Keratinocyte (primary cell): ENCODE measurements around the gene CDC42SE2. TPM values are rescaled to one million over a fixed set of nuclear protein-coding genes. Genes with fewer than 3 reads are reported as not detected.
"Not testable (repeated sequence)": the region's sequence is repeated elsewhere in the genome, so short reads cannot be mapped to it uniquely, and the experiment has no call there.

Source experiments
- DNase-seq: peaks from one replicate; pipeline ENCODE4 v3.0.0-alpha.2; 2011; ENCODE audit warnings: low read depth, missing footprints, low spot score
- FAIRE-seq: peaks from 2 replicates; lab custom pipeline; 2011; peaks lifted over from hg19 to GRCh38; lab: Jason Lieb, UNC
- H2AFZ ChIP-seq: 2 replicates; pipeline ENCODE4 v1.6.0; 2012; ENCODE audit warnings: low read length, control low read depth, inconsistent platforms; ENCODE audit not compliant: control insufficient read depth
- H3K27ac ChIP-seq: 2 replicates; pipeline ENCODE4 v1.5.1; 2011; ENCODE audit warnings: low read length; ENCODE audit not compliant: control insufficient read depth, insufficient read depth
- H3K27me3 ChIP-seq: 3 replicates; pipeline ENCODE4 v1.6.0; 2011; ENCODE audit warnings: low read length; ENCODE audit not compliant: control insufficient read depth, insufficient read depth; ENCODE audit errors: extremely low read depth
- H3K36me3 ChIP-seq, 2 experiments: 2 replicates in 1 of 2; 3 replicates in 1 of 2; pipeline ENCODE4 v1.5.1; 2011; ENCODE audit warnings: low read length in 2 of 2, mild to moderate bottlenecking in 1 of 2; ENCODE audit not compliant: control insufficient read depth in 2 of 2, insufficient read depth in 2 of 2; ENCODE audit errors: extremely low read depth in 1 of 2
- H3K4me1 ChIP-seq: 3 replicates; pipeline ENCODE4 v1.5.1; 2011; ENCODE audit warnings: low read length; ENCODE audit not compliant: control insufficient read depth, insufficient read depth; ENCODE audit errors: extremely low read depth
- H3K4me2 ChIP-seq: 3 replicates; pipeline ENCODE4 v1.6.0; 2011; ENCODE audit warnings: low read depth, low read length; ENCODE audit not compliant: control insufficient read depth, insufficient read depth; ENCODE audit errors: extremely low read depth
- H3K4me3 ChIP-seq, 3 experiments: fragments of 200-600 bp in 1 of 3; sonication (generic) in 1 of 3; 2 replicates in 2 of 3; 3 replicates in 1 of 3; pipeline ENCODE4 v1.5.1; 2011 to 2016; ENCODE audit warnings: low read length in 3 of 3, mild to moderate bottlenecking in 3 of 3, control low read depth in 2 of 3, inconsistent platforms in 1 of 3, low read depth in 1 of 3, mixed read lengths in 1 of 3, mixed run types in 1 of 3, moderate library complexity in 1 of 3; ENCODE audit not compliant: control insufficient read depth in 2 of 3, insufficient read depth in 2 of 3; ENCODE audit errors: extremely low read depth in 1 of 3
- H3K79me2 ChIP-seq: 2 replicates; pipeline ENCODE4 v1.6.0; 2012; ENCODE audit warnings: low read length; ENCODE audit not compliant: control insufficient read depth, insufficient read depth
- H3K9ac ChIP-seq: 3 replicates; pipeline ENCODE4 v1.6.0; 2011; ENCODE audit warnings: low read length; ENCODE audit not compliant: control insufficient read depth, insufficient read depth; ENCODE audit errors: extremely low read depth
- H3K9me1 ChIP-seq: 3 replicates; pipeline ENCODE4 v1.6.0; 2011; ENCODE audit warnings: low read length; ENCODE audit not compliant: control insufficient read depth, insufficient read depth; ENCODE audit errors: extremely low read depth
- H3K9me3 ChIP-seq: 2 replicates; pipeline ENCODE4 v1.5.1; 2012; ENCODE audit warnings: low read depth, low read length; ENCODE audit not compliant: control insufficient read depth
- H4K20me1 ChIP-seq: 3 replicates; pipeline ENCODE4 v1.6.0; 2011; ENCODE audit warnings: low read length; ENCODE audit not compliant: control insufficient read depth, insufficient read depth; ENCODE audit errors: extremely low read depth
- CTCF ChIP-seq, 3 experiments: IDR thresholded peaks in 1 of 3; conservative IDR thresholded peaks in 1 of 3; optimal IDR thresholded peaks in 1 of 3; 2 replicates in 2 of 3; 3 replicates in 1 of 3; pipeline versions ENCODE3 to v1.5.1; 2011; ENCODE audit warnings: low read length in 3 of 3, mild to moderate bottlenecking in 3 of 3, moderate library complexity in 2 of 3, control low read depth in 1 of 3, inconsistent platforms in 1 of 3; ENCODE audit not compliant: insufficient read depth in 2 of 3; ENCODE audit errors: extremely low read depth in 1 of 3
- EZH2 ChIP-seq: IDR thresholded peaks from one replicate; pipeline ENCODE4 v1.6.1; 2012; ENCODE audit warnings: inconsistent platforms, mild to moderate bottlenecking, low read length, moderate library complexity
- dilution Hi-C: fragments of 300-500 bp; cut with MboI; formaldehyde crosslinking; loops from one replicate; pipeline ENCODE4 v1.7.0; 2020; ENCODE audit warnings: low sequenced_read_pairs; ENCODE audit not compliant: extremely low pct_ligation_motif_present
- polyA plus RNA-seq, 5 experiments: library from polyadenylated mRNA; depleted of rRNA in 3 of 5; stranded (reverse) in 3 of 5; stranded (forward) in 1 of 5; unstranded in 1 of 5; fragments of >200 nt; gene quantifications; 1 replicate in 1 of 5; 2 replicates in 3 of 5; 3 replicates in 1 of 5; pipeline versions ENCODE4 v1.2.1 to v1.2.3, GENCODE V29; 2011 to 2012; ENCODE audit warnings: missing spikeins in 2 of 5, low read depth in 1 of 5, low replicate concordance in 1 of 5

CDC42SE2 gene
- polyA plus RNA-seq, 1 donor (not counting 4 experiments of a cell fraction or from before 2014, with no cell fraction given), result 32.5 TPM

GRCh38 chr5:131396630-131397273 lies 132.9 kb downstream of the CDC42SE2 start:
- dilution Hi-C loops, result no loop called here

GRCh38 chr5:131399007-131399406 lies 135.2 kb downstream of the CDC42SE2 start:
- H3K4me3 ChIP-seq, H3K4me1 ChIP-seq, H3K4me2 ChIP-seq, H2AFZ ChIP-seq, H3K27ac ChIP-seq, H3K27me3 ChIP-seq, H4K20me1 ChIP-seq, H3K9ac ChIP-seq, H3K9me3 ChIP-seq, H3K36me3 ChIP-seq, H3K79me2 ChIP-seq, H3K9me1 ChIP-seq, FAIRE-seq, dilution Hi-C loops, DNase-seq: not testable (repeated sequence)

More at GRCh38 chr5:131396630-131397273, 132.9 kb downstream of the CDC42SE2 start:
- Histone ChIP-seq H3K9me3 (no peaks in the 10 kb centered on the region), H3K4me3 (no peak overlapping the region), H3K4me1 (no peaks in the 10 kb centered on the region), H4K20me1 (no peaks in the 10 kb centered on the region), H3K27ac (no peak overlapping the region), H3K79me2 (no peaks in the 10 kb centered on the region), H3K9me1 (no peaks in the 10 kb centered on the region), H3K4me2 (no peak overlapping the region), H3K36me3 (peaks cover 0 to 6% of the 10 kb centered on the region in 2 experiments), H3K27me3 (no peaks in the 10 kb centered on the region), H3K9ac (no peak overlapping the region), H2AFZ (no peak overlapping the region)
- DNase-seq, result no peak
- no peak for FAIRE-seq
- TF ChIP-seq CTCF (optimal IDR thresholded peaks at IDR 0.05 in 1 of 3, IDR thresholded peaks at IDR 0.05 in 1 of 3, conservative IDR thresholded peaks at IDR 0.05 in 1 of 3; ENCODE audit: extremely low read depth in 1 of 3, insufficient read depth in 2 of 3, low read length in 3 of 3) (no peak), EZH2 (no peak)

GRCh38 chr5:131400585-131400984 lies 136.7 kb downstream of the CDC42SE2 start:
- no peaks in the 10 kb centered on the region for H4K20me1 ChIP-seq
- no peak overlapping the region for H3K4me2 ChIP-seq
- TF ChIP-seq EZH2 (no peak), CTCF (optimal IDR thresholded peaks at IDR 0.05 in 1 of 3, IDR thresholded peaks at IDR 0.05 in 1 of 3, conservative IDR thresholded peaks at IDR 0.05 in 1 of 3; ENCODE audit: extremely low read depth in 1 of 3, insufficient read depth in 2 of 3, low read length in 3 of 3) (no peak)
- H3K27me3 ChIP-seq, result no peaks in the 10 kb centered on the region
- no peak overlapping the region for H3K9ac ChIP-seq
- H3K4me3 ChIP-seq, result no peak overlapping the region
- no peaks in the 10 kb centered on the region for H3K9me3 ChIP-seq
- H3K9me1 ChIP-seq, result no peaks in the 10 kb centered on the region
- H3K4me1 ChIP-seq, result no peaks in the 10 kb centered on the region
- FAIRE-seq (no peak), DNase-seq (no peak)
- dilution Hi-C loops, result no loop called here
- no peaks in the 10 kb centered on the region for H3K36me3 ChIP-seq
- no peak overlapping the region for H3K27ac ChIP-seq
- no peaks in the 10 kb centered on the region for H3K79me2 ChIP-seq
- no peak overlapping the region for H2AFZ ChIP-seq
